Nephron (organoid): Measurements from ENCODE around the gene MMP13.
"Not testable (repeated sequence)": the region's sequence is repeated elsewhere in the genome, so short reads cannot be mapped to it uniquely, and the experiment has no call there.

Experiments
- H3K27ac Mint-ChIP-seq, 3 experiments: 2 replicates each; pipeline ENCODE4 v1.8.0; 2020; ENCODE audit warnings: mixed read lengths in 3 of 3, mild to moderate bottlenecking in 2 of 3, moderate library complexity in 1 of 3
- H3K27me3 Mint-ChIP-seq: 2 replicates; pipeline ENCODE4 v1.8.0; 2021; ENCODE audit warnings: low read depth, mild to moderate bottlenecking, moderate library complexity, mixed read lengths
- H3K36me3 Mint-ChIP-seq: 2 replicates; pipeline ENCODE4 v1.8.0; 2020; ENCODE audit warnings: low read depth, mixed read lengths
- H3K4me1 Mint-ChIP-seq: 2 replicates; pipeline ENCODE4 v1.8.0; 2020; ENCODE audit warnings: mixed read lengths
- H3K4me3 Mint-ChIP-seq, 3 experiments: 2 replicates each; pipeline ENCODE4 v1.8.0; 2020; ENCODE audit warnings: mild to moderate bottlenecking in 3 of 3, mixed read lengths in 3 of 3, moderate library complexity in 2 of 3
- H3K9me3 Mint-ChIP-seq: 2 replicates; pipeline ENCODE4 v1.8.0; 2020; ENCODE audit warnings: mixed read lengths
- TF ChIP-seq, protein P1 (sequence below), 3 experiments: fragments of 200-600 bp; sonication (generic); IDR thresholded peaks; one replicate each; pipeline ENCODE4 v1.5.0; 2021; ENCODE audit warnings: antibody characterized with exemption in 3 of 3; ENCODE audit not compliant: unreplicated experiment in 3 of 3

The MMP13 gene

GRCh38 chr11:102955624-102956023, at the start of gene MMP13:
MMP13 (minus strand) TSS chr11:102955732; CDS start chr11:102955705, 27 bp downstream.
- Mint-ChIP-seq H3K36me3 (no peaks in the 10 kb centered on the region), H3K27me3 (no peaks in the 10 kb centered on the region), H3K4me1 (no peaks in the 10 kb centered on the region), H3K9me3 (no peaks in the 10 kb centered on the region), H3K4me3 (no peak within 1 kb of the TSS), H3K27ac (no peak within 1 kb of the TSS)
- TF ChIP-seq, protein P1, sequence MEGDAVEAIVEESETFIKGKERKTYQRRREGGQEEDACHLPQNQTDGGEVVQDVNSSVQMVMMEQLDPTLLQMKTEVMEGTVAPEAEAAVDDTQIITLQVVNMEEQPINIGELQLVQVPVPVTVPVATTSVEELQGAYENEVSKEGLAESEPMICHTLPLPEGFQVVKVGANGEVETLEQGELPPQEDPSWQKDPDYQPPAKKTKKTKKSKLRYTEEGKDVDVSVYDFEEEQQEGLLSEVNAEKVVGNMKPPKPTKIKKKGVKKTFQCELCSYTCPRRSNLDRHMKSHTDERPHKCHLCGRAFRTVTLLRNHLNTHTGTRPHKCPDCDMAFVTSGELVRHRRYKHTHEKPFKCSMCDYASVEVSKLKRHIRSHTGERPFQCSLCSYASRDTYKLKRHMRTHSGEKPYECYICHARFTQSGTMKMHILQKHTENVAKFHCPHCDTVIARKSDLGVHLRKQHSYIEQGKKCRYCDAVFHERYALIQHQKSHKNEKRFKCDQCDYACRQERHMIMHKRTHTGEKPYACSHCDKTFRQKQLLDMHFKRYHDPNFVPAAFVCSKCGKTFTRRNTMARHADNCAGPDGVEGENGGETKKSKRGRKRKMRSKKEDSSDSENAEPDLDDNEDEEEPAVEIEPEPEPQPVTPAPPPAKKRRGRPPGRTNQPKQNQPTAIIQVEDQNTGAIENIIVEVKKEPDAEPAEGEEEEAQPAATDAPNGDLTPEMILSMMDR (IDR thresholded peaks at IDR 0.05; ENCODE audit: unreplicated experiment in 3 of 3): no peak

GRCh38 chr11:103004234-103004633, 48.7 kb upstream of the MMP13 start:
- not testable (repeated sequence) for H3K4me1 Mint-ChIP-seq, H3K27me3 Mint-ChIP-seq, H3K4me3 Mint-ChIP-seq, H3K27ac Mint-ChIP-seq, H3K9me3 Mint-ChIP-seq, H3K36me3 Mint-ChIP-seq

DNA sequence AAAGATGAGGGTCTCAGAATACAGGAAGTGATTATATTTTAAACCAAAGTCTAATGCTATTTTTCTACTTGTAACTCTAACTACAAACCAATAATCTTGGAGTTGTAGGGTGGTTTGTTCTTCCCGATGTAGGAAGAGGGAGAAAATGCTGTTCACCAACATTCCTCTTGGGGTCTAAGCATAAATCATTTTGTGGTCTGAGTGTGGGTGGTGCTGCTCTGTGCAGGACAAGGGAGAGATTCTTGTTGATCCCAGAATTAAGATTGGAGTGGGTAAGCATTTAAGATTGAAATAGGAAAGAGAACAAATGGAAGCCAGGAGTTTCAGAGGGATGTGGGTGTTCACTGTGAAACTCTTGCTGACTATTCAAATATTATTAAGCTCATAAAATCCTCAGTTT, 38.6 kb upstream of the MMP13 start:
- Mint-ChIP-seq H3K27ac (no peak overlapping the region), H3K9me3 (no peaks in the 10 kb centered on the region), H3K27me3 (peaks cover 9% of the 10 kb centered on the region), H3K4me1 (no peaks in the 10 kb centered on the region), H3K36me3 (no peaks in the 10 kb centered on the region), H3K4me3 (no peak overlapping the region)
- TF ChIP-seq, protein P1 (IDR thresholded peaks at IDR 0.05; ENCODE audit: unreplicated experiment in 3 of 3): no peak

DNA sequence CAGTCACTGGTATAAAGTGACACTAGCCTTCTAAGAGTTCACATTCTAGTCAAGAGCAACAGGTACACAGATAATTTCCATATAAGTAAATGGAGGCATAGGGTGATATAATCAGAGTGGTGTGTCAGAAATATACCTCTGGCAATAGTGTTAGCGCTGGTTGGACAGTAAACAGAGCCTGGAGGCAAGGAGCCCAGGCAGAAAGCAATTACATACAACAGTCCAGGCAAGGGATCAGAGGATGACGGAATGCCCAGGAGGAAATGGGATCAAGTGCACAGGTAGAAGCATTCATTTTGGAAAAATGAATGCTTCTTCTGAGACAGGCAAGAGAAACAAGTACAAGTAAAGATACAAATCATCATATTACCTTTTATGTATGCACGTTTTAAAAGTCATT, 36.2 kb upstream of the MMP13 start:
- H3K9me3 Mint-ChIP-seq: no peaks in the 10 kb centered on the region

DNA sequence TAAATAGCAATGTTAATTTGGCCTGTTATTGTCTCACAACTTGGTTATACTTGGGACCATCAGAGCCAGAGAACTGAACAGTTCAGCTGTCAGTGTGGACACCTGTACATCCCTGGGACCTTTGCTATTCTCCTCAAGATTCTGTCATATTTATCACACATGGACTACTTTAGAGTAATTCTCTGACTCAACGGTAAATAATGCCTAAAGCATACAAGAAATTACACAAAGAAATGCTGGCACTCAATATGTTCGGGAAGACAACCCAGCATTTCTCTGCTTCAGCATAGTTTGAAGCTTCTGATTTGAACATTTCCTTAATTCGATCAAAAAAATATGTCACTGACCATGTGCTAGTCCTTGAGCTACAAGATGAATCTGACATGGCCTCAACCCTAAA, 34.6 kb upstream of the MMP13 start:
- TF ChIP-seq, protein P1 (IDR thresholded peaks at IDR 0.05; ENCODE audit: unreplicated experiment in 3 of 3): no peak
- Mint-ChIP-seq H3K36me3 (no peaks in the 10 kb centered on the region), H3K27ac (no peak overlapping the region), H3K4me1 (no peaks in the 10 kb centered on the region), H3K9me3 (no peaks in the 10 kb centered on the region), H3K4me3 (no peak overlapping the region), H3K27me3 (peaks cover 9% of the 10 kb centered on the region)

More for the DNA sequence above, 36.2 kb upstream of the MMP13 start:
- no peak overlapping the region for H3K4me3 Mint-ChIP-seq
- TF ChIP-seq, protein P1 (IDR thresholded peaks at IDR 0.05; ENCODE audit: unreplicated experiment in 3 of 3): no peak
- no peak overlapping the region for H3K27ac Mint-ChIP-seq
- no peaks in the 10 kb centered on the region for H3K4me1 Mint-ChIP-seq
- no peaks in the 10 kb centered on the region for H3K36me3 Mint-ChIP-seq
- H3K27me3 Mint-ChIP-seq: peaks cover 9% of the 10 kb centered on the region

GRCh38 chr11:102989379-102990047, 34.0 kb upstream of the MMP13 start:
- Mint-ChIP-seq H3K4me3 (no peak overlapping the region), H3K27me3 (peaks cover 9% of the 10 kb centered on the region), H3K36me3 (no peaks in the 10 kb centered on the region), H3K9me3 (no peaks in the 10 kb centered on the region), H3K4me1 (no peaks in the 10 kb centered on the region), H3K27ac (no peak overlapping the region)
- TF ChIP-seq, protein P1 (IDR thresholded peaks at IDR 0.05; ENCODE audit: unreplicated experiment in 3 of 3): no peak
